ENCODE results near the gene NHERF2. TPM values are rescaled to one million over a fixed set of nuclear protein-coding genes. Genes with fewer than 3 reads are reported as not detected.
A peak's percentile ranks its signal among the peaks of the same experiment; 100 is the strongest.

Gene NHERF2
- total RNA-seq, 1 donor from 2014 or later: 121 TPM

DNA sequence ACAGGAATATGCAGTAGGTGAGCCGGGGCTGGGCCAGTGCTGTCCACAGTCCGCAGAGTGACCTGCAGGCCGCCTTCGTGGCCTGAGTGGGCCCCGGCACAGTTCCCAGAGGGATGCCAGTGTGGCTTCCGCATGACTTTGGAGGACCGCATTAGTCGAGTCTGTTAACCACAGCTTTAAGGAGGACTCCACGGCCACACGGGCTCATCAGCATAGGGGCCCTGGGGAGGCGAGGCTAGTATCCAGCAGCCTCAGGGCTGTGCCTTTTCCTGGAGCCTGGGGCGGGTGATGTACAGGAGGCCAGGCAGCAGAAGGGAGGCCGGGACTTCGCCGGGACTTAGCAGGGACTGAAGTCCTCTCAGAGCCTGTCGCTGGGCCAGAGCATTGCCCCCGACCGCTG, 34.3 kb downstream of the NHERF2 start:
- no peak for DNase-seq (ENCODE audit: low spot score)

DNA sequence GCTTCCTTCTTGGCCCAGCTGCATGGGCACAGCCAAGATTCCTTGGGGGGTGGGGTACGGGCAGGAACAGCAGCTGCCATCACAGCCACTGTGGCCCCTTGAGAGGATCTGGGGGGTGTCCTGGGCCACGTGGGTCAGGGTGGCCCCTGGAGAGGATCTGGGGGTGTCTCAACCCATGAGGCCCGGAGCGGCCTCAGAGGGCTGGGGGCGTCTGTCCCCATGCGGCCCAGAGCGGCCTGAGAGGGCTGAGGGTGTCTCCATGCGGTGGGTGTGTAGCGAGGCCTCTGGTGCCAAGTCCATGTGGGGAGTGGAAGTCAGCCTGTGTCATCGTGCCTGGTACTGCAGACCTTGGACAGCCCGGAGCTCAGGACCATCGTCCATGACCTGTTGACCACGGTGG, 34.8 kb downstream of the NHERF2 start:
- no peak for DNase-seq (ENCODE audit: low spot score)

DNA sequence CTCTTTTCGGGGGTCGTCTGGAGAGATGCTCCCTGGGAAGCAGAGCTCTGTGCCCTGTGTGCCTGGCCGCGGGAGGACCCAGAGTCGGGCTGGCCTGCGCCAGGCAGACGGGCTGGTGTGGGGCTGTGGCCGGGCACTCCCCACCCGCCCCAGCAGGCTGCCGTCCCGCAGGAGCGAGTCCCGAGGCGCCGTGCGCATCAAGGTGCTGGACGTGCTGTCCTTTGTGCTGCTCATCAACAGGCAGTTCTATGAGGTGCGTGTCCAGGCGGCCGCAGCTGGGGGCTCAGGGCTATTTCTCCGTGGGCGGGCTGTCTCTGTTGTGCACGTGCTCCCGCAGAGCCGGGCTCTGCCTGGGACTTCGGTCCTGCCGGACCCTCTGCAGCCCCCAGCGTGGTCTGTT, 36.1 kb downstream of the NHERF2 start:
- DNase-seq (ENCODE audit: low spot score): no peak

DNA sequence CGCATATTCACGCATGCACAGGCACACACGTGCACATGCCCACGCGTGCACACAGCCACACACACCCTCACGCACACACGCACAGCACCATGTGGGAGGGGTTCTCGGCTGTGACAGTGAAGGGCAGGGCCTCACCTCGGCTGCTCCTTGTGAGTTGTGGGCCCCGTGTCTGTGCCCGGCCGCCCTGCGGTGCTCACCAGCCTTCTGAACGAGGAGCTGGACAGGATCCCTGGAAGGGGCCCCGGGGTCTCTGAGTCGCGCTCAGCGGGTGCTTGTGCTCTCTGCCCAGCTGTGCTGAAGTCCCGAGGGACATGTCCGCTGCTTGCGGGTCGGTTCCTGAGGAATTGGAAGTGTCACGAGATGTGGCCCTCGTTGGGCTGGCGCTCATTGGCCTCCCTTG, 37.2 kb downstream of the NHERF2 start:
- DNase-seq (ENCODE audit: low spot score): no peak

DNA sequence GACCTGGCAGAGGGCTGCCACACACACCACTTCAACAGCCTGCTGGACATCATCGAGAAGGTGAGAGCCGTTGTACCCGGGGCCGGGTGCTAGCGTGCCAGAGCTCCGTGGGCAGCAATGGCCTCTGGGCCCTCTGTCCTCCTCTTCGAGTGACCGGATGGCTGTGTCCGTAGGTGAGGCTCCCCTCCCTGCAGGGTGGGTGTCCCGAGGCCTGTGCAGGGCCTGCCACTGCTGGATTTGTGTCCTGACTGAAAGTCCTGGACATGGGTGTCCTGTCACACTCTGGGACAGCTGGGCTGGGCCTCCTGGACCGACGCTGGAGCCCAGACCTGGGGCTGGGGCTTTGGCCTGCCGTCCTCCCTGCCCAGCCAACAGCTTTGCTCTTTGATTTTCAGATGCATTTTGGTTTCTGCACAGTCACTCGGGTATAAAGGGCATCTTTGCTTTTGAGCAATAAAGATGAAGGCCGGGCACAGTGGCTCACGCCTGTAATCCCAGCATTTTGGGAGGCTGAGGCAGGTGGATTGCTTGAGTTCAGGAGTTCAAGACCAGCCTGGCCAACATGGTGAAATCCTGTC, 37.8 kb downstream of the NHERF2 start:
- no peak for DNase-seq (ENCODE audit: low spot score)

DNA sequence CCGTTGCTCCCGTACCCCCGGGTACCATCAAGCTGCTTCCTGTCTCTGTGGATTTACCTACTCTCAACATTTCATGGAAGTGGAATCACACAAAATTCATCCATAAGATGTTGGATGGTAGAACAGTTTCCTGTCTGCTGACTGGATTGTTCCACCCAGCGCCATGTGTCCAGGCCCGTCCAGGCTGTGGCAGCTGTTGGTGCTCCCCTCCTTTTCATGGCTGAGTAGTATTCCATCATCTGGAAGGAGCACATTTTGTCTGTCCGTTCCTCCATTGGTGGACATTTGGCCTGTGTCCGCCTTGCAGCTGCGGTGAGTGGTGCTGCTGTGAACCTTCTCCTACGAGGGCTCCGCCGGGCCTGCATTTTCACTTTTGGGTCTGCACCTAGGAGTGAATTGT, 39.4 kb downstream of the NHERF2 start:
- DNase-seq (ENCODE audit: low spot score): no peak

DNA sequence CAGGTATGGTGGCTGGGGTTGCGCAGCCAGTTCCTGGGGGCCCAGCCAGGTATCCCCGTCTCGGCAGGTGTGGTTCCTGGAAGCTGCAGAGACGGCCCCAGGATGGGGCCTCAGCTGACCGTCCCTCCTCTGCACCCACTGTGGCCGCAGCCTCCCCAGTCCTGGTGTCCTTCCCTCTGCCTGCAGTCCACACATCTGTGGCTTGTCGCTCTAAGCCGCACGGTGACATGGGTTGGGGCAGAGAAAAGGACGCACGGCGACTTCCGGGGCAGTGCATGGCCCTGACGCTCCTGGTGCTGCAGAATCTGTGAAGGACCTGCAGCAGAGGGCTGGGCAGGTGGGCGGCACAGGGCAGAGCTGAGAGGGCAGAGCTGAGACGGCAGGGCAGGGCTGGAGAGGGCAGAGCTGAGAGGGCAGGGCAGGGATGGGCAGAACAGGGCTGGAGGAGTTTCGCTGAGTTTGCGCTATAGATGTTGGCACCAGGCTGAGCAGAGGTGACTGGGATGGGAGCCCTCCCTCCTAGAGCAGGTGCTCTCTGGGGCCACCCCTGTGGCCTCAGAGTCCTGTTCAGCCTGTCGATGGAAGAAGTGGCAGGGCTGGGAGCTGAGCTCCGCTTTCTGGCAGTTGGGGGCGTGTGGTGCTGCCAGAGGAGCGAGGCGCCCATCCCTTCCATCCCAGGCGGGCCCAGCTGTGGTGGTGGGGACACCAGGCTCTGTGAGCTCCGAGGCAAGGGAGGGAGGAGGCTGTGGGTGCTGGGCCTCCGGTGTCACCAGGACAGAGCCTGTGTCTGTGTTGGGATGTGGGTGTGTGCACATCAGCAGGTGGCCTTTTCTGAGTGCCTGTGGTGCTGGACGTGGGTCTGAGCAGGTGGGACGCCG, 44.1 kb downstream of the NHERF2 start:
- no peak for DNase-seq (ENCODE audit: low spot score)

DNA sequence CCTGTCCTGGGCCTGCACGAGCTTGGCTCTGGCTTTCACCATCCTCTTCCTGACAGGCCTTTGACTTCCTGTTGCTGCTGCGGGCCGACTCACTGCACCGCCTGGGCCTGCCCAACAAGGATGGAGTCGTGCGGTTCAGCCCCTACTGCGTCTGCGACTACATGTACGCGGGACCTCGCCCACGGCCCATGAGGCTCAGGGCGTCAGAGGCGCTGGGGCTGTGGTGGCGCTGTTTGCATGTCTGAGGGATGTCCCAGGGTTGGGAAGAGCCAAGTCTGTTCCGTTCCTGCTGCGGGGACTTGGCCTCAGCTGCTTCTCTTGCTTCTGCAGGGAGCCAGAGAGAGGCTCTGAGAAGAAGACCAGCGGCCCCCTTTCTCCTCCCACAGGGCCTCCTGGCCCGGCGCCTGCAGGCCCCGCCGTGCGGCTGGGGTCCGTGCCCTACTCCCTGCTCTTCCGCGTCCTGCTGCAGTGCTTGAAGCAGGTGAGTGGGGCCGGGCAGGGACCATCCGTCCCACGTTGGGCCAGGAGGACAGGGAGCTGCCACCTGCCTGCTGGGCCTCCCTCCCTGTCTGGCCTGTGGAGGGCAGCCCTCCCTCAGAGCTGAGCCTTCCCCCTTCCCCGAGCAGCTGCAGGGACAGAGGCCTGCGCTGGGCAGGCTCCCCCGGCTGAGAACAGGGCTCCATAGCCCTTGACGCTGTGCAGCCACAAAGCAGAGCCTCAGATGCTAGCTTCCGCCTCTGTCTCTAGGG, 44.9 kb downstream of the NHERF2 start:
- DNase-seq (ENCODE audit: low spot score): no peak

DNA sequence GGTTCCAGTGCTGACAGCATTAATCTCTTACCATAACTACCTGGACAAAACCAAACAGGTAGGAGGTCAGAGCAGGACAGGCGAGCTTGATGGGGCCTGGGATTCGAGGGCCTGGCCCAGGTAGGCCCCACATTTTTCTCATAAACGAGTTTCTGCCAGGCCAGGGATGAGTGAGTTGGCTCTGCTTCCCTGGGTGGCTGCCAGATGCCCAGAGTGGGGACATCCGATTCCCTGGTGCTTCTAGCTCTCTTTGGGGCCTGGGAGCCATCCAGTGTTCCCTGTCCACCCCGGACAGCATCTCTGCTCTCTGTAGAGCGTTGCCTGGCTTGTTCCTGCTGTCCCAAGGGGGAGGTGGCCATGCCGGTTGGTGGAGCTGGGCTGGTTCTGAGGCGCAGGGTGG, 46.2 kb downstream of the NHERF2 start:
- no peak for DNase-seq (ENCODE audit: low spot score)

DNA sequence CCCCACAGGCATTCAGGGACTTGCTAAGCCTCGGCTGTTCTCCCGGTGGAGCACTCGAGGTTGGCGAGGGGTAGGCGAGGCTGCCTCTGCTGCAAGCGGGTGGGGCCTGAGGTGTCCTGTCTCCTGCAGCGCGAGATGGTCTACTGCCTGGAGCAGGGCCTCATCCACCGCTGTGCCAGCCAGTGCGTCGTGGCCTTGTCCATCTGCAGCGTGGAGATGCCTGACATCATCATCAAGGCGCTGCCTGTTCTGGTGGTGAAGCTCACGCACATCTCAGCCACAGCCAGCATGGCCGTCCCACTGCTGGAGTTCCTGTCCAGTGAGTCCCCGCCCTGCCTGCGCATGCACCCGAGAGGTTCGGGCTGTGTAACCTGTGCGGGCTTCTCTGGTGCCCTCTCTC, 47.4 kb downstream of the NHERF2 start:
- DNase-seq (ENCODE audit: low spot score): no peak

DNA sequence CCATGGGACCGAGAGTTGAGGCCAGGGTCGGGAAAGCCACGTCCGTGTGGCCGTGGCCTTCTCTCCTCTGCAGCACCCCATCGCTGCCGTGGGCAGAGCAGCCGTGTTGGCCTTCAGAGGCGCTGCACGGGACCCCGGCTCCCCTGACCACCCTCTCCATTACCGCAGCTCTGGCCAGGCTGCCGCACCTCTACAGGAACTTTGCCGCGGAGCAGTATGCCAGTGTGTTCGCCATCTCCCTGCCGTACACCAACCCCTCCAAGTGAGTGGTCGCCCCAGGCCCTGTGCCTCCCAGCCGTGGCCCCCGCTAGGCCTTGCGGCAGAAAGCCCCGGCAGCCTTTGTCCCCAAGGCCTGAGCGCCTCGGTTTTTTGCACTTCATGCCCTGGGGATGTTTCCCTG, 48.9 kb downstream of the NHERF2 start:
- no peak for DNase-seq (ENCODE audit: low spot score)

DNA sequence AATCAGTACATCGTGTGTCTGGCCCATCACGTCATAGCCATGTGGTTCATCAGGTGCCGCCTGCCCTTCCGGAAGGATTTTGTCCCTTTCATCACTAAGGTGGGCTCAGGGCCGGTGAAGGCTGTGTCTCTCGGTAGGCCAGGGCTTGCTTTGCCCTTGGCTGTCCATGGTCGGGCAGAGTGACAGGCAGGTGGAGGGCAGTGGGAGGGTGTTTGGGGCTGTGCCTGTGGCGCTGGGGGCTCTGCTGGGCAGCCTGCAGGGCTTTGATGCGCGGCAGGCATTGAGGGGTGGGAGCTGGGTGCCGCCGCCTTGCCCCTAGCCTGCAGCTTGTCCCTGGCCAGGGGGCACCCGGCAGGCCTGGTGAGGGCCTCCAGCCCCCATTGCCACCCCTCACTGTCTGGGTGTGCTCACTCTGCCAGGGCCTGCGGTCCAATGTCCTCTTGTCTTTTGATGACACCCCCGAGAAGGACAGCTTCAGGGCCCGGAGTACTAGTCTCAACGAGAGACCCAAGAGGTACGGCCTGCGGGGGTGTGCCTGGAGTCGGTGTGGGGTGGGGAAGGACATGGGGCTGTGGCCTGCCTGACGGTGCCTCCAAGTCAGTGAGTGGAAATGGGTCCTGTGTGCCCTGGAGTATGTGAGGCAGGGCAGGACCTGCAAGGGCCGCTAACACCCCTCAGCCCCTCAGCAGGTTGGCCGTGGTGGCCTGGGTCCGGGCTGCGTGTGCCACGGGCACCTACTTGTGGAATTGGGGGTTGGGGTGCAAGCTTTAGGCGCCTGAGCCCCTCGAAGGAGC, 49.6 kb downstream of the NHERF2 start:
- DNase-seq (ENCODE audit: low spot score): no peak

DNA sequence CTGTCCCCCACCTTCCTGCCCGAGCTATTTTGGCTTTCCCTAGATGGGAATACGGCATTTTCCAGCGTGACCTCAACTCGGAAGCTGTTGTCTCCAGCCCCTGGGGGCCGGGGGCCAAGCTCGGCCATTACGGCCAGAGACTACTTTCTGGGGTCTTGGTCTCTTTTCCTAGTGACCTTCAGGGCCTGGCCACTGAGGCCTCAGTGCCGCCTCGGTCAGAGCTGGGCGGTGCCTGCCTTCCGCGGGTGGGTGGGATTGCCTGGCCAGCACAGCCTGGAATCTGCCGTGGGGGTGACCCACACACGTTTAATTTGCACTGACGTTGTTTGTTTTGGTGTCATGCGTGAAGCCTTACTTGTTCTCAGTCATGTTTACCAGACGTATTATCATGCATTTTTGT, 50.3 kb downstream of the NHERF2 start:
- no peak for DNase-seq (ENCODE audit: low spot score)

DNA sequence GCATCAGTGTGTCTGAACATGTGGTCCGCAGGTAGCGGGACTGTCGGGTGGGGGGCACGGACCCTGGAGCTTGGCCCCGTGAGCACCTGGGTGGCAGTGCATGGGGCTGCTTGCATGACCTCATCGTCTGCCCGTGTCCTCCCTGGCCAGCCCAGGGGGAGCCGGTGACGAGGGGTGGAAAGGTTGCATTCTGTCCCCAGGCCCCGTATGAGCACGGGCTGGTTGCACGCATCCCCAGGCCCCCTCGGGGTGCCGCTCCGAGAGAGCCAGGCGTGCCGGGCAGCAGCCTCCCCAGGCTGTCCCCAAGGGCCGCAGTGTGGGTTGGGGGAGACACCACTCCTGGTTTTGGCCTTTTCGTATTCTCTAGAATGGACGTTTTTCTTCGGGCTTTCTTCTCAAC, 51.0 kb downstream of the NHERF2 start:
- DNase-seq (ENCODE audit: low spot score): no peak

DNA sequence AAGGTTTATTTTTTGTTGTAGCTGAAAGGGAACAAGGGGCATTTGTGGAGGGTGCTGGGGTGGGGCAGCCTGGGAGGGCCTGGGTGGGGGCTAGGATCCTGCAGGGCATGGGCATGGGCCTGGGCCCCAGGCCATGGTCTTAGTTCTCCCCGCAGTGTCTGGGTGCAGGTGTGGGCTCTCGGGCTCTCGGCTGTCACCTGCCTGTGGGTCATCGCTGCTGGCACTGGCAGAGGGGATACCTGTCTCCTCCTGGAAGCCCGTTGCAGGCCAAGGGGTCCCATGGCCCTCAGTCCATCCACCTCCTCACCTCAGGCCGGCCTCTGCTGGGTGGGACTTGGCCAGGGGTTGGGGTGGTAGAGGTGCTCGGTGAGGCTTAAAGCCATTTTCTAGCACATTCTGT, 51.4 kb downstream of the NHERF2 start:
- no peak for DNase-seq (ENCODE audit: low spot score)

DNA sequence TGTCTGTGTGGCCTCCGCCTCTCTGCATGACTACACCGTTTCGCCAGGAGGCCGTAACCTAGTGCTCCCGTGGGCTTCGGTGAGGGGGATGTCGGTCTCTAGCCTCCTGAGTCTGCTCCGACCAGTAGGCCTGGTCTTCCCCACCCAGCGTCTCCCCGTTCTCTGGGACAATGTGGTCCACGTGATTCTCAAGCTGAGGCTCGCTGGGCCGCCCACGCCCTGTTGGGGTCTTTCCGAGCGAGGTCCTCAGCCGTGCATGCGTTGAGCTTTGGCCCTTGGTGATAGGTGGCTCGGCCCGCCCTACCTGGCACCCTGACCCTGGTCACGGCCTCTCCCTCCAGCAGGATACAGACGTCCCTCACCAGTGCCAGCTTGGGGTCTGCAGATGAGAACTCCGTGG, 52.0 kb downstream of the NHERF2 start:
- DNase-seq (ENCODE audit: low spot score): no peak

DNA sequence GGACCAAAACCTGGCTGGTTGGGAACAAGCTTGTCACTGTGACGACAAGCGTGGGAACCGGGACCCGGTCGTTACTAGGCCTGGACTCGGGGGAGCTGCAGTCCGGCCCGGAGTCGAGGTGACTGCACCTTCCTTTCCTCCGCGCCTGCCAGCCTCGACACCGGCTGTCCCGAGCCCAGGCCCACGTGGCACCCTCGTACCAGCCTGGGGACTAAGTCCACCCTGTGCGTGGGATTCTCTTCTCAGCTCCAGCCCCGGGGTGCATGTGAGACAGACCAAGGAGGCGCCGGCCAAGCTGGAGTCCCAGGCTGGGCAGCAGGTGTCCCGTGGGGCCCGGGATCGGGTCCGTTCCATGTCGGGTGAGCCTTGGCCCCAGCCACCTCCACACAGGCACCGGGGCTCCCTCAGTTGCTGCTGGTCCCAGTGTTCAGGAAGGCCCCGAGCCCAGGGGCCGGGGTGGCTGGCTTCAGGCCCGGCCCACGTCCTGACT, 52.7 kb downstream of the NHERF2 start:
- no peak for DNase-seq (ENCODE audit: low spot score)

DNA sequence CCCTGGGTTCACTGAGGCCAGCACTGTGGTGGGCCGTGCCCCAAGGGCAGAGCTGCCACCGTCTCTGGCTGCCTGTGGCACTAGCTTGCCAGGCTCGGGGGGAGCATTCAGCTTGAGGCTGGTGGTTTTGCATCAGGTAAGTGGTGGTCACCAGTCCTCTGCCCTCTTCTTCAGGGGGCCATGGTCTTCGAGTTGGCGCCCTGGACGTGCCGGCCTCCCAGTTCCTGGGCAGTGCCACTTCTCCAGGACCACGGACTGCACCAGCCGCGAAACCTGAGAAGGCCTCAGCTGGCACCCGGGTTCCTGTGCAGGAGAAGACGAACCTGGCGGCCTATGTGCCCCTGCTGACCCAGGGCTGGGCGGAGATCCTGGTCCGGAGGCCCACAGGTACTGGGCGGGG, 53.3 kb downstream of the NHERF2 start:
- no peak for DNase-seq (ENCODE audit: low spot score)

DNA sequence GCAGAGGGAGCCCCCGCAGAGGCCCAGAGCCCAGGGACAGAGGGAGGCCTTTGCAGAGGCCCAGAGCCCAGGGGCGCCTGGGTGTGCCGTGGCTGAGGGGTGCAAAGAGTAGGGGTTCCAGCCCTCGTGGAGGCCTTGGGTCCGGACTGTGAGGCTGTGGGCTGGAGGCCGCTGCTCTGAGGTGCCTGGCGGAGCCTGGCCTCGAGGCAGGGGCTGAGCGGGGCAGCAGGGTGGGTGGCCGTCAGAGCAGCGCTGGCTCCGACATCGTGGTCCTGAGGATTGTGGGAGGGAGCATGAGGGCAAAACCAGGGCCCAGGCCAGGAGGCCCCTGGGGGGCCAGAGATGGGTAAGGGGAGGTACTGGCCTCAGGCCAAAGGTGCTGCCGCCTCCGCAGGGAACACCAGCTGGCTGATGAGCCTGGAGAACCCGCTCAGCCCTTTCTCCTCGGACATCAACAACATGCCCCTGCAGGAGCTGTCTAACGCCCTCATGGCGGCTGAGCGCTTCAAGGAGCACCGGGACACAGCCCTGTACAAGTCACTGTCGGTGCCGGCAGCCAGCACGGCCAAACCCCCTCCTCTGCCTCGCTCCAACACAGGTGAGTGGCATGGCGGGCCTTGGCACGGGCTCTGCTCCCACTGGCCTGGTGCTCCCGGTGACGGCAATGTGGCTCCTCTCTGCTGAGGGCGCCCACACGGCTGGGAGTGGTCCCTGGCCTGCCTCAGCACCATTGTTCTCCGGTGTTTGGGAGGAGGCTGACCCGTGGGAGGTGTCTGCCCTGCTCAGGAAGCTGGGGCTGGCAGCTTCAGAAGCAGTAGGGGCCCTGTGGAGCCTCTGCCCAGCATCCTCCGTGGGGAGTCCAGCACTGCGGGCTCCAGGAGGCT, 54.7 kb downstream of the NHERF2 start:
- no peak for DNase-seq (ENCODE audit: low spot score)

DNA sequence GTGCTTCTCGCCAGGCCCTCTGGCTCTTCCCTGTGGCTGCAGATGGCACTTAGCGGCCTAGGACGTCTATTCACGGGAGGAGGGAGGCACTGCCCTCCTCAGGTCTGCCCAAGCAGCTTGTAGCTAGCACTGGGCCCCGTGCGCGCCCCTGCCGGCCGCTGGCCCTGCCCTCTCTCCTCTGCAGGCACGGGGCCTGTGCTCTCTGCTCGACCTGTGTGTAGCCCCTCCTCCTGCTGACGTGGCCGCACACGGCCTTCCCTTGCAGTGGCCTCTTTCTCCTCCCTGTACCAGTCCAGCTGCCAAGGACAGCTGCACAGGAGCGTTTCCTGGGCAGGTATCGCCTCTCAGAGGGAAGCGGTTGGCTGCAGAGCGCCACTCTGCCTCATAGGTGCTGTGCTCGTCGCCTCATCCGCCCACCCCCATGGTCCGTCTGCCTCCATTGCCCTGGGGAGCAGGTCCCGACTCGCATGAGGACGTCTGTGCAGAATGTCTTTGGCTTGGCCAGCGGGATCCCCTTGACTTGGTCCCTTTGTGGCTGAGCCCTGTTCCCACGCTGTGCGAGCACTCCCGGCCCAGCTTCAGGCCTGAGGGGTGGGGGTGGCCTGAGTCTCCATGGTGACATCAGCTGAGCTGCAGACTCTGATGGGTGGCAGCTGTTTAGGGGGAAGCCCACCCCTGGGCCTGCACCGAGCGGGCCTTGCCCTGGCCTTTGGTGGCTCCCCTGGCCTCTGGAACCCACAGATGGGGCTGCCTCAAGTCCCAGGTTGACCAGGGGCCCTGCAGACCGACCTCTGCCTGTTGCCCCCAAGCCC, 55.7 kb downstream of the NHERF2 start:
- DNase-seq (ENCODE audit: low spot score): peak; percentile 49
